Posterior vena cava (tissue), 2 donors: ENCODE data around the gene MIA. TPM values are rescaled to one million over a fixed set of nuclear protein-coding genes. Genes with fewer than 3 reads are reported as not detected.
"Not testable (repeated sequence)": the region's sequence is repeated elsewhere in the genome, so short reads cannot be mapped to it uniquely, and the experiment has no call there.

ENCODE experiments used
- DNase-seq: peaks from one replicate; pipeline ENCODE4 v3.0.0-alpha.2; 2020; ENCODE audit warnings: low spot score
- intact Hi-C, 2 donors: fragments of 100-400 bp; cut with DNase I; formaldehyde crosslinking; loops; one replicate each; pipeline versions ENCODE4 v1.14.1 to v1.14.2; 2022 to 2023
- total RNA-seq, 2 donors: library from RNA; stranded (reverse); fragmentation: NEBNext Ultra II Directional; extraction: Animal tissue kit (Norgen Biotek cat#: 25700); gene quantifications; one replicate each; pipeline ENCODE4 v1.2.1, GENCODE V29; 2021
- donor health status: DM: yes; HTN: yes; CAD: no.
- donor health status: DM: yes; HTN: yes; CAD: no.

Gene MIA
- total RNA-seq, 2 donors from 2014 or later = 1.6 TPM; not detected in 1

- DNase-seq = no peak
- intact Hi-C loops = no loop called here
Observed at GRCh38 chr19:40745402-40745780, 29.9 kb upstream of the MIA start.

- DNase-seq = no peak
- intact Hi-C loops = no loop called here
Observed at GRCh38 chr19:40747536-40747935, 27.8 kb upstream of the MIA start.

GRCh38 chr19:40750058-40750873 is 25.1 kb upstream of the MIA start, which contains the start of gene ACTMAP:
TSS of gene ACTMAP (minus strand) at chr19:40750477. CDS start at chr19:40749803, 674 bp downstream.
- intact Hi-C loops = loop anchor here in 1 of 2 donors (5.0 kb wide), 1 partner anchor 33 kb away; the partner anchor contains the start of genes COQ8B and ITPKC
- peak; percentile 100 for DNase-seq

GRCh38 chr19:40750874-40751537 is 24.3 kb upstream of the MIA start, which contains the start of gene SNRPA:
TSS of gene SNRPA (plus strand) at chr19:40751203. CDS start at chr19:40751409, 206 bp downstream.
- intact Hi-C loops = loop anchor here in 1 of 2 donors (5.0 kb wide), 1 partner anchor 34 kb away; the partner anchor contains the start of genes COQ8B and ITPKC
- peak; percentile 98 for DNase-seq

GRCh38 chr19:40752257-40752781 is 23.0 kb upstream of the MIA start:
- intact Hi-C loops = loop anchor here in 1 of 2 donors (5.0 kb wide), 1 partner anchor 35 kb away; the partner anchor contains the start of genes COQ8B and ITPKC
- no peak for DNase-seq

- no peak for DNase-seq
- intact Hi-C loops = loop anchor here in 1 of 2 donors (5.0 kb wide), 1 partner anchor 37 kb away; the partner anchor contains the start of genes COQ8B and ITPKC
Observed at GRCh38 chr19:40754611-40755247, 20.6 kb upstream of the MIA start.

GRCh38 chr19:40755248-40755624 is 20.1 kb upstream of the MIA start:
- intact Hi-C loops = no loop called here
- no peak for DNase-seq

- intact Hi-C loops = loop anchor here in 1 of 2 donors (2.0 kb wide), 1 partner anchor 19 kb away; the partner anchor contains the start of gene MIA
- no peak for DNase-seq
Observed at GRCh38 chr19:40755791-40756190, 19.5 kb upstream of the MIA start.

- DNase-seq = no peak
- intact Hi-C loops = loop anchor here in 1 of 2 donors (2.0 kb wide), 1 partner anchor 18 kb away; the partner anchor contains the start of gene MIA
Observed at GRCh38 chr19:40756502-40757110, 18.7 kb upstream of the MIA start.

- DNase-seq = no peak
- intact Hi-C loops = no loop called here
Observed at GRCh38 chr19:40758491-40758890, 16.8 kb upstream of the MIA start.

GRCh38 chr19:40759352-40759751 is 16.0 kb upstream of the MIA start:
- DNase-seq = no peak
- intact Hi-C loops = no loop called here

GRCh38 chr19:40762754-40763470 is 12.4 kb upstream of the MIA start:
- no peak for DNase-seq
- intact Hi-C loops = no loop called here

- no peak for DNase-seq
- intact Hi-C loops = no loop called here
Observed at GRCh38 chr19:40763526-40763925, 11.8 kb upstream of the MIA start.

GRCh38 chr19:40763963-40764362 is 11.4 kb upstream of the MIA start:
- intact Hi-C loops = no loop called here
- no peak for DNase-seq

- DNase-seq = not testable (repeated sequence)
- intact Hi-C loops = loop anchor here in 1 of 2 donors (5.0 kb wide), 1 partner anchor 206 kb away; no protein-coding TSS in a partner anchor
Observed at GRCh38 chr19:40766385-40766784, 8.9 kb upstream of the MIA start.

GRCh38 chr19:40768869-40769268 is 6.5 kb upstream of the MIA start:
- intact Hi-C loops = loop anchor here in 1 of 2 donors (5.0 kb wide), 1 partner anchor 203 kb away; no protein-coding TSS in a partner anchor
- no peak for DNase-seq

GRCh38 chr19:40771101-40771862 is 4.0 kb upstream of the MIA start:
- not testable (repeated sequence) for DNase-seq
- intact Hi-C loops = loop anchor here in 1 of 2 donors (1.0 kb wide), 1 partner anchor 35 kb away; no protein-coding TSS in a partner anchor
